Measurements from ENCODE around the gene ASAP3.

DNA sequence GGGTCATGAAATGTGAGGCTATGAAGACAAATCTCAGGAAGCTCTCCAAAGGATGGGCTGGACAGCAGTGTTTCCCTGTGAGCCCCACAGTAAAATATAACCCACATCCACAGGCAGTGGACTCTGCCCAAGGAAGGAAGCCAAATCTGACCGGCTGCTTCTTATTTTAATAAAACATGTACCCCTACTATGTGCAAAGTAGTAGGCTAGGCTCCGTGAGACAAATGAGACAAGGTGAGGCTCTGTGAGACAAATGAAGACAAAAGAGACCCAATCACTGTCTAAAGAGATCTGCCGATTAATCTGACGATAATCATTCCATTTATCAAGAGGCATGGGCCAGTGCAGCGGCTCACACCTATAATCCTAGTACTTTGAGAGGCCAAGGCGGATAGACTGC is 2.1 kb downstream of the ASAP3 start:
- TF ChIP-seq PRRX2 (CRISPR knock-in tag; IDR thresholded peaks at IDR 0.05) (no peak), ZNF121 (CRISPR knock-in tag; IDR thresholded peaks at IDR 0.05) (no peak), CREB1 (CRISPR knock-in tag; IDR thresholded peaks at IDR 0.05) (no peak)
- TF ChIP-seq, protein P1, sequence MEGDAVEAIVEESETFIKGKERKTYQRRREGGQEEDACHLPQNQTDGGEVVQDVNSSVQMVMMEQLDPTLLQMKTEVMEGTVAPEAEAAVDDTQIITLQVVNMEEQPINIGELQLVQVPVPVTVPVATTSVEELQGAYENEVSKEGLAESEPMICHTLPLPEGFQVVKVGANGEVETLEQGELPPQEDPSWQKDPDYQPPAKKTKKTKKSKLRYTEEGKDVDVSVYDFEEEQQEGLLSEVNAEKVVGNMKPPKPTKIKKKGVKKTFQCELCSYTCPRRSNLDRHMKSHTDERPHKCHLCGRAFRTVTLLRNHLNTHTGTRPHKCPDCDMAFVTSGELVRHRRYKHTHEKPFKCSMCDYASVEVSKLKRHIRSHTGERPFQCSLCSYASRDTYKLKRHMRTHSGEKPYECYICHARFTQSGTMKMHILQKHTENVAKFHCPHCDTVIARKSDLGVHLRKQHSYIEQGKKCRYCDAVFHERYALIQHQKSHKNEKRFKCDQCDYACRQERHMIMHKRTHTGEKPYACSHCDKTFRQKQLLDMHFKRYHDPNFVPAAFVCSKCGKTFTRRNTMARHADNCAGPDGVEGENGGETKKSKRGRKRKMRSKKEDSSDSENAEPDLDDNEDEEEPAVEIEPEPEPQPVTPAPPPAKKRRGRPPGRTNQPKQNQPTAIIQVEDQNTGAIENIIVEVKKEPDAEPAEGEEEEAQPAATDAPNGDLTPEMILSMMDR (IDR thresholded peaks at IDR 0.05) = no peak

Data from WTC11 (cell line).